NCI-H2029 treated with DMSO at 0.1 percent for 48 hours (cell line): ENCODE measurements around the gene DHRS2.
"Not testable (repeated sequence)": the region's sequence is repeated elsewhere in the genome, so short reads cannot be mapped to it uniquely, and the experiment has no call there.

Source experiments
- DNase-seq: peaks from one replicate; lab custom pipeline; 2025; lab: John Stamatoyannopoulos, UW

DHRS2 gene

DNA sequence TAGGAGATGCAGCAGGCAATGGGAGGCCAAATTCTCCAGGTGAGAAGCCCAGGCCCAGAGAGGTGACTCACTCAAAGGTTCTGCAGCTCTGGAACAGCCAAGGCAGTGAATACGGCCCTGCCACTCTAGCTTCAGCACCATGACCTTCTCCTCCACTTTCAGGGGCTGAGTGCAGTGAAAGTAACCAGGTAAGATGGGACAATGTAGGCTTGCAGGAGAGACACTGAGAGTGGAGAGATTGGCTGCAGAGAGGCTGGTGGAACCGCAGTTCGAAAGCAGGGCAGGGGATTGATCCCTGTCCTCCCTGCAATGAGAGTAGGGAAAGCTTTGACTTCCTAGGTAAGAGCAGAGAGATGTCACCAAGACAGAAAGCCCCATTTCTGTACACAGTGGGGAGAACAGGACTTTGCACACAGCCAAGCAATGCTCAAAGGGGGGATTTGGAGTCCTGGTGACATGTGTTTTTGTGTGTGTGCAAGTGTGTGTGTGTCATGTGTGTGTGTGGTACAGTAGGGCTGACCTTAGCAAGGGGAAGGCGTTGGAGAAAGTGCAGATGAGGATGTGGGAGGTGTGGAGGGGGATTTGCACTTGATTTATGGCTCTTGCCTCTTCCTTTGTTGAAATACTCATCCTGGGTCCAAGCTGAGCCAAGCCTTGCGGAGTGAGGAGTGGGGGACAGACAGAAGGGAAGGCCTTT, 12.7 kb downstream of the DHRS2 start:
- DNase-seq = no peak

DNA sequence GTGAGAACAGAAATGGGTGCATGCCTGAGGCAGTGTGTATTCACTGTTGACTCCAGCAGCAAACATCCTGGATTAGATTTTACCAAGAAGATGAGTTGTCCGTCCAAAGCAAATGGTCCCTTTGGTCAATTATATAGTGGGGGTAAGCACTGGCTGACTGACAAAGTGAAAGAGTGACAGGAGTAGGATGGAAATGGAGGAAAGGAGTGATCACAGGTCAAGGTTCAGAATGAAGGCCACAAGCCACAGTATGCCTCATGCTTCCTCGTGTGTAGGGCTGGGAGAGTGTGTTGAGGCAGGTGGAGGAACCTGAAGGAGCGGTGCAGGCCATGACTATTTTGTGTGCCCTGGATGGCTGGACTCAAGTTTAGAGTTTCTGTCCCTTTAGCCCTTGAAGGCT, 14.3 kb downstream of the DHRS2 start:
- DNase-seq = no peak

DNA sequence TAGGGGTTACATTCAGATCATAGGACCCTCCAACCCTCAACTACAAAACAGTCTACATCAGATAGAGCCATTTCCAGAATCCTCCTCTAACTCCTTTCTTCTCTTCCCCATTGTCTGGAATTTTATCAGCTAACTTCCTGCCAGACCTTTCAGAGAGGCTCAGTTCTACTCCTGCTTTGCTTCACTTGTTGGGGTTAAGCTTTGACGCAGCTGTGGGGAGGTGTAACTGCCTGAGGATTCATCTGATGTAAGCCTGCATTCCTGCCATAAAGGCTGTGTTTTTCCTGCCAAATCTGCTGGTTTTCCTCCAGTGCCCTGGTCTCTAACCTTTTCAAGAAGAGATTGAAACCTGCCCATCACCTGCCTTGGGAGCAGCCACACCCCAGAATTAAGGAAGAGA, 16.9 kb downstream of the DHRS2 start:
- DNase-seq = no peak

DNA sequence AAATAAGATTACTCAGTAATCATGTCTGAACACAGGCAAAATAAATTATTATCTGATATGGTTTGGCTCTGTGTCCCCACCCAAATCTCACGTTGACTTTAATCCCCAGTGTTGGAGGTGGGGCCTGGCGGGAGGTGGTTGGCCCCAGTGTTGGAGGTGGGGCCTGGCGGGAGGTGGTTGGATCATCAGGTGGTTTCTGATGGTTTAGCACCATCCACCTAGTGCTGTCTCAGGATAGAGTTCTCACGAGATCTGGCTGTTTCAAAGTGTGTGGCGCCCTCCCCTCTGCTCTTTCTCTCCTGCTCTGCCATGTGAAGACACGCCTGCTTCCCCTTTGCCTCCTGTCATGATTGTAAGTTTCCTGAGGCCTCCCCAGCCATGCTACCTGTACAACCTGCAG, 18.1 kb downstream of the DHRS2 start:
- DNase-seq = no peak

DNA sequence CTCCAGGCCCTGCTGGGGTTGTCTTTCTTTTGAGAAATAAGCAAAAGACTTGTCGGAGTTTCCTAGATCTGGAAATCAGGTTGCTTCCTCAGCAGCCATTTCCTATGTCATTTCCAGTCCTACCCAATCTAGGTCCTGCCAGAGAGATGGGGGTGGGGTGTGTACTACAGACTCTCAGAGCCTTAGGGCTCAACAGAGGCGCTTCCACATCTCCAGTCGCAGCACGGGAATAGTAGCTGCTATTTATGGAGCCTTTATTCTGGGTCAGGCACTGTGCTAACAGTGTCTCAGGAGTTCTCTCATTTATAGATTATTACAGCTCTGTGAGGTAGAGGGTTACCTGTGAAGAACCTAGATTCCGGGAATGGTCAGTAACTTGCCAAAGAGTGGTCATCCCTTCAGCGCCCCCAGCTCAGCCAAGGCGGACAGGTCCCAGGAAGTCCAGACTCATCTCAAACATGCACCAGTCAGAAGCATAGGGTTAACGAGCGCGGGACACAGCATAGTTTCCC, 21.9 kb downstream of the DHRS2 start:
- DNase-seq = no peak

DNA sequence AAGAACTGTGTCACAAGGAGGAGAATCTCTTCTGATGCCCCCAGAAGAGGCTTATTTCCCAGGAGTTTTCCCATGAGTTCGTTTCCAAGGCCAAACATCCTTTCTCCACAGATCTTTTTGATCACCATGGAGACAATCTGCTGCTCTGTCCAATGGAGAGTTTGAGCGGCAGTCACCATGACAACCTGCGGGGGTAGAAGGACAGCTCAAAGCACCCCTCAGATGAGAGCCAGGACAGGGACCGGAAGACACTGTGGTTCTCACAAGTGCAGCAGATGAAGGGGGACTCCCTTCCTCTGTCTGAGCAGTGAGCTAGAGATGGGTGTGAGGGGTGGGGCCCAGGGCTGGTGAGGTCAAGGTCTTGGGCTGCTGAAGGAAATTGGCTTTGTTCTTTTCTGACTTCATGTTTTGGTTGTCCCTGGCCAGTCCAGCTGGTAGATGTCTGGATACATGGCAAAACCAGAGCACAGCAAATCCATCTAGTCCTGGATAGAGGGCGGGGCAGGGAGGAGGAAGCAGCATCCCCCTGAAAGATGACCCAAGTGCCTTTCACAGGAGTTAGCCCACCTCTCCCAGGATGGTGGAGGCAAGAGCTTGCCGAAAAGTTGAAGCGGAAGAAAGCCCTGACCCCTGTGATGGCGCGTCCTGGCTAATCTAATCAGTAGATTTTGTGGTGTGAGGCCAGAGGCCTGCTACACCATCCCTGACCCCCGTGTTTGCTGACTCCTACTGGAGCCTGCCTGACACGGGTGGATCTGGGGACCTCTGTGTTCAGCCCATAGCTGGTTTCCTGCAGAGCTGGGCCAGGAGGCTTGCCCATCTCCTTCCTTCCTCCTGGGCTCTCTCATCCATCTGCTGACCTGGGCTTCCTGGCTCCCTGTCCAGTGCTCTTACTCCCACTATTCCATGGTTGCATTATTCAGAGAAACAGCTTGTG, 24.4 kb downstream of the DHRS2 start:
- no peak for DNase-seq

DNA sequence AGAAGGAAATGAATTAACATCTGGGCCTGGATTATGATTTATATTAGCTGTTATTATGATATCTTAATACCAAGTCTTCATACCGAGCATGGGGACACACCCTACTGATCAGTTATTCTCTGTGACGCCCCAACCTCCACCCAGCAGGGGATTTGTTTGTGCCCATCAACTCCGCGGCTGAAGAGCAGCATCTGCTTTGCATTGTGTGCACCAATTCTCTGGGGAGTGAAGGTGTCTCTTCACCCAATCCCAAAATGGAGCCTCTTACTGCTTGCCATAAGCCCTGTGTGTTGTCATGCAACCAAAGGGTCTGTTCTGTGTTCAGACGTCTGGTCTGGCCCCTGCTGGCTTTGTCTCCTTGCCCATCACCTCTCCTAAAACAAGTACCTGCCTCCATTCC, 25.4 kb downstream of the DHRS2 start:
- DNase-seq = no peak

DNA sequence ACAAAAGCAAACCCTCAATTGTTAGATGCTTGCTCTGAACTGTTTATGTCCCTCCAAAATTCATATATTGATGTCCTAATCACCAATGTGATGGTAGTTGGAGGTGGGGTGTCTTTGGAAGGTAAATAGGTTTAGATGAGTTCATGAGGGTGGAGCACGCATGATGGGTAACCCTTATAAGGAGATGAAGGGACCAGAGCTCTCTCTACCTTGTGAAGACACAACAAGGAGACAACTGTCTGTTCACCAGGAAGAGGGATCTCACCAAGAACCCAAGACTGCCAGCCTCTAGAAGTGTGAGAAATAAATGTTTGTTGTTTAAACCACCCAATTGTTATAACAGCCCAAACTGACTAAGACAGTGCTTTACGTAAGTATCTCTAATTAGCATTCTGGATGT, 27.0 kb downstream of the DHRS2 start:
- no peak for DNase-seq

DNA sequence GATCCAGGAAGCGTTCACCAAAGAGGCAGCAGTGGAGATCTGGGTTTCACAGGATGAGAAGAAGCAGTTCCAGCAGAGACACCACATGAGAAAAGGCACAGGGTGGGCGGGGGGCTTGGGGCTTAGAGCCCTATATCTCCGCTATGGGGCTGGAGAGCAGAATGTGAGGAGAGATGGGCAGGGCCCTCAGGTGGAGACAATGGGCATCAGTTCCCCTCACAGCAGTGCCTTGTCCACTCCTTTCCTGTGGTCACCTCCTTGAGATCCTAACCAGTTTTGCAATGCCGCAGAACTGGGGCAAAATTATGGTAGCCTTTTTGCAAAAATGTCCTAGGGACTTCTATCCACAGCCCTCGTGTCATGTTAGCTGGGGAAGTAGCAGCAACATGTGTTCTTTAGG, 27.5 kb downstream of the DHRS2 start:
- DNase-seq = no peak

DNA sequence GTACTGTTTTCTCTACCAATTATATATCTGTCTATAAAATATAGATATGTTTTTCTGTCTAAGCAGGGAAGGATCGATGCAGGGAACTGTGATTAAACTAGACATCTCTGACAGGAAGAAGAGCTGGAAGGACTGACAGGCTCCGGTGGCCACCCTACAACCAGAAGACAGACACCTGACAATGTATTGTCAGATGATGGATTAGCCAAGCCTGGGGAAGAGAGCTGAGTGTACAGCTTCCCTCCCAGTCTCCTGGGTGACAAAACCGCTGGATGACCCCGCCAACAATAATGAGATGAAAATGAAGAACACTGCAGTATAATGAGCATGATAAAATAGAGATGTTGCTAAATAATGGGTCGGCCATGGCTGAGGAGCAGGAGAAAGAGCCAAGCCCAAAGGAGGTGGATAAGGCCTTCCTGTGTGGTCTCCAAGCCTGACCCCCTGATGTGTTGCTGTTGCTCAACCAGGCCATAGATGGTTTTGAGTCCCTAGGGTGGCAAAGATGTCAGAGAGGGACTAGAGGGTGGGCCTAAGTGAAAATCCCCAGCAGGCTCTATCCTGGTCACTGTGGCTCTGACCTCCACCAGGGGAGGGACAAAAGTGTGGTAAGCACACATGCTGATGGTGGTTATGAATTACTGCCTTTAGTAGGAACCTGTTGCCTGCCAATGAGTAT, 28.2 kb downstream of the DHRS2 start:
- DNase-seq = no peak

DNA sequence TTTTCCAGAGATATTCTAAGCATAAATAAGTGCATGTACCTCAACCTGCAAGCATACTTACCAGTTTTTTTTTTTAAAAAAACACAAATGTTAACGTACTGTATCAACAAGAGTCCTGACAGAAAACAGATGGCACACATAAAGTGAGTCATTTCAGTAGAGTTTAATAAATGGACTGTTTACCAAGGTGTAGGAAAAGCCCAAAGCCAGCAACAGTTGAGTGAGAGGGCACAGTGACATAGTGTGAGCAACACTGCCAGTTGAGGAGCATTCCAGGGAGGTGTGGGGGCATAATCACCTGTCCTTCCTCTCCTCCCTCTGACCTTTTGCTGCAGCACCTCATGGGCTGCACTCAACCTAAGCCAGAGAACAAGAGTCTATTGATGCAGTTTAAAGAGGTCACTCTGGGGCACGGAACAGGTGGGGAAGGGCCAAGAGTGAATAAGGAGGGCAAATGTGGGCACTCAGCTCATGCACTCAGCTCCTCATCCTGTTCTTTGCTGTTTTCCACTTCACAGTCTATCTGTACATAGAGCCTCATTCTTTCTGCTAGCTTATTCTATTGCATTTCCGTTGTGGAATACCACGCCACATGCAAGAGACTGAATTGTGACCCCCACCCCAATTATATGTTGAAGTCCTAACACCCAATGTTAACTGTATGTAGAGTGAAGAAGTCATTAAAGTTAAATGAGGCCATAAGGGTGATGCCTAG, 29.3 kb downstream of the DHRS2 start:
- no peak for DNase-seq

DNA sequence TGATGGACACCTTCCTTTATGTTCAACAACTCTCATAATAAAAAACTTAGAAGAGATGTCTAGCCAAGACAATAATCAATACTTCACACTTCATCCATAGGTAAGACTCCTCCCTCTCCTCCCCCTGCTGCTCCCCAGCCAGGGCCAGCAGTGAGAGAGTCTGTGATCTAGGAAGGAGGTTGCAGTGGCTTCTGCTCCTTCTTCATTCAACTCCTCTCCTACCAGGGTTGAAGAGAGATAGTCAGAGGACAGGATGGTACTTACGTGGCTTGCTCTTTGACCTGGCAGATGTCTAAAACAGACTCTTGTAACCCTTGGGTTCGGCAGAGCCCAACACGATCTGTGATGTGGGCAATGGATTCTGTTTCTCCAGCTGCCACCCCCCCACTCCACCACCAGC, 31.0 kb downstream of the DHRS2 start:
- no peak for DNase-seq

DNA sequence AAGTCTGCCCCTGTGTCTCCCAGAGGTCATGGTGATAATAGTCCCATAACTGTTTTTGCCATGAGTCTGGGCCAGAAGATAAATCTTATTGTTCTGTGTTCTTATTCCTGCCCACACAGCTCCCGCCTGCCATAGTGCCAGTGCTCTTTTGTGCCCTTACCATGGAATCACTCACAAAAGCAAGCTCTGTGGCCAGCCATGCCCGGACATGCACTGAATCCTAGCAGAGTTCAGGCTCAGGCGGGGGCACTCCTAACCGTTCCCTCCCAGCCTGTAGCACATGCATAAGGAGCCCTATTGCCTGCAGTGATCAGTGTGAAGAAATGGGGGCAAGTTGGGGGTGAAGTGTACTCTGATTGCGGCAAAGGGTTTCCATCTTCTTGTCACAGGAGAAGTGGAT, 33.3 kb downstream of the DHRS2 start:
- no peak for DNase-seq

DNA sequence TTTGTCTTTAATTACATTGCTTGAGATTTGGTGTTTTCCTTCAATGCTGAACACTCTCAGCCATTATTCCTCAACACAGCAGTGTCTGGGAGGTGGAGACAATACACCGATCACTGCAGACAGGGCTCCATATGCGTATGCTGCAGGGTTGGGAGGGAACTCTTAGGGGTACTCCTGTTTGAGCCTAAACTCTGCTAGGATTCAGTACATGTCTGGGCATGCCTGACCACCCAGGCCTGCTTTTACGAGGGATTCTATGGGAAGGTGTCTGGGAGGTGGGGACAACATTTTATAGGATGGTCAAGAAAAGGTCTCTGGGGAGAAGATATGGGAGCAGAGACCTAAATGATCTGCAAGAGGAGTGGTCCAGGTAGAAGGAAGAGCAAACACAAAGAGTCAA, 34.3 kb downstream of the DHRS2 start:
- no peak for DNase-seq

DNA sequence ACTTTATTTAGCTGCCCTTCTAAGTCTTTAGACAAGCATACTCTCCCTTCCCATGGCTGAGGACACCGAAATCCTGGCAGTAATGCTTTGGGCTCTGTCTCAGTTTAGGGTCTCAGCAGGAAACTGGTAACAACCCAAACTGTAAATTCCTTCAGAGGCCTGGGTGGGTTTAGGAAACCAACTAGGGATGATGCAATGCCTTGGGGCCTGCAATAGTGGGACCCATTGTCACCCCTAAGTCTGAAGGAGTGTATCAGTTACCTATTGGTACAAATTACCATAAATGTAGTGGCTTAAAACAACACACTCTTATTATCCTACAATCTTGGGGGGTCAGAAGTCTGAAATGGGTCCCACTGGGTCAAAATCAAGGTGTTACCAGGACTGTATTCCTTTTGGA, 36.0 kb downstream of the DHRS2 start:
- DNase-seq = no peak

DNA sequence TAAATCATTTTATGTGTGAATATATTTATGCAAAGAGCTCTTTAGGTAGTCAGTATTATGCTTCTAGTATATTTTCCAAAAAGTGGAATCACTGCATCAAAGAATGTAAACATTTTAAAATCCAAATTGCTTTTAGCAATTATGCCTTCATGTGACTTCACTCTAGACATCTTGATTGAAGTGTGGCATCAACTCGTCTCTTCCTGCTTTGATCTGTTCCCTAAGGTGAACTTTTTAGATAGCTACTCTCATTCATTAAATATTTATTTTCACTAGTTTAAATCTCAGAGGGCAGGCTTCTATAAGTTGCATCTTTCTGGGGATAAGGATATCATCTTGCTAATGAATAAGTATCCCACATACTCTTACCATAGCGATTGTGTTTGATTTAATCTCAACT, 39.2 kb downstream of the DHRS2 start:
- no peak for DNase-seq

DNA sequence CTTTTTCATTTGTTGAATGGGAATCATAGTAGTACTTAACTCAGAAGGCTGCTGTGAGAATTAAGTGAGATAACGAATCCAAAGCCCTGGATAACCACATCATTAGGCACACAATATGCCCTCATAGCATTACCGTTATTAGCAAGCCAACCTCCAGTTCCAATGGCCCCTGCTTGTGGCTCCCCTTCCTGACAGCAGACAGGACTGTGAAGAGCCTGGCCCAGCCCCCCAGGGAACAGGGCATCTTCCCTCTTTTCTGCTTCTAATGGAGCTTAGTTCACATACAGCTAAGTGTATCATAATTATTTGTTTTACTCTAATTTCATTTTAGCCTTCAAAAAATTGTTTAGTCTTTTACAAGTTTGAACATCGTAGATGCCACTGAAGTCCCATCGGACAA, 39.7 kb downstream of the DHRS2 start:
- DNase-seq = no peak

DNA sequence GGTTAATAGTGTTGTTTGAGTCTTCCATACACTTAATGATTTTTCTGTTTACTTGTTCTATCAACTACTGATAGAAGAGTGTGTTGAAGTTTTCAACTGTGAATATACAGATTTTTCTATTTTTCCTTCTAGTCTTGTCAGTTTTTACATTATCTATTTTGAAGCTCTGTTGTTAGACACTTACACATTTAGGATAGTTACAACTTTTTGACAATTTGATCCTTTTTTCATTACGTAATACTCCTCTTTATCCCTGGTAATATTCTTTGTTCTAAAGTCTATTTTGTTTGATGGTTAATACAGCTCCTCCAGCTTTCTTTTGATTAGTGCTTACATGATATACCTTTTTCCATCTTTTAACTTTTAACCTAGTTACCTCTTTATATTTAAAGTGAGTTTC, 45.2 kb downstream of the DHRS2 start:
- no peak for DNase-seq

DNA sequence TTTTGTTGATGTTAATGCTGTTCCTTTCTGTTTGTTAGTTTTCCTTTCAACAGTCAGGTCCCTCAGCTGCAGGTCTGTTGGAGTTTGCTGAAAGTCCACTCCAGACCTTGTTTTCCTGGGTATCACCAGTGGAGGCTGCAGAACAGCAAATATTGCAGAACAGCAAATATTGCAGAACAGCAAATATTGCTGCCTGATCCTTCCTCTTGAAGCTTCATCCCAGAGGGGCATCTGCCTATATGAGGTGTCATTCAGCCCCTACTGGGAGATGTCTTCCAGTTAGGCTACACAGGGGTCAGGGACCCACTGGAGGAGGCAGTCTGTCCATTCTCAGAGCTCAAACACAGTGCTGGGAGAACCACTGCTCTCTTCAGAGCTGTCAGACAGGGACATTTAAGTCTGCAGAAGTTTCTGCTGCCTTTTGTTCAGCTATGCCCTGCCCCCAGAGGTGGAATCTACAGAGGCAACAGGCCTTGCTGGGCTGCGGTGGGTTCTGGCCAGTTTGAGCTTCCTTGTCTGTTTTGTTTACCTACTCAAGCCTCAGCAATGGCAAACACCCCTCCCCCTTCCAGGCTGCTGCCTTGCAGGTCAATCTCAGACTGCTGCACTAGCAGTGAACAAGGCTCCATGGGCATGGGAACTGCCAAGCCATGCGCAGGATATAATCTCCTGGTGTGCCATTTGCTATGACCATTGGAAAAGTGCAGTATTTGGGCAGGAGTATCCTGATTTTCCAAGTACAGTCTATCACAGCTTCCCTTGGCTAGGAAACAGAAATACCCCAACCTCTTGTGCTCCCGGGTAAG, 53.7 kb downstream of the DHRS2 start:
- DNase-seq = not testable (repeated sequence)

DNA sequence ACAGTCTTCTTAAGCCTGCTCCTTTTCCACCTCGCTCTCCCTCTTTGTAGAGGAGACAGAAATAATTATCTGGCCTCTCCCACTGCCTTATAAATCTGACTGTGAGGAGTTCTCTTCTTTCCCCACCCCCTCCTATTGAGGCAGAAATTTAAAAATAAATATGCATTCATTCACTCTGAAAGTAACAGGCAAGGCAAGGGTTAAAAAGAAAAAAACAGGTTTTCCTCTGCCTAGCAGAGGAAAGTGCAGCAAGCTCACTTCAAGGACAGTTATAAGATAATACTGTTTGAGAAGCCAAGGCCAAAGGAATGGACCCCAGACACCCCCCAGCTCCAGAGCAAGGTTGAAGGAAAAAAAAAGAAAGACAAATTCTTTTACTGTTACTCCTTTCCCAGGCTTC, 56.3 kb downstream of the DHRS2 start:
- no peak for DNase-seq

DNA sequence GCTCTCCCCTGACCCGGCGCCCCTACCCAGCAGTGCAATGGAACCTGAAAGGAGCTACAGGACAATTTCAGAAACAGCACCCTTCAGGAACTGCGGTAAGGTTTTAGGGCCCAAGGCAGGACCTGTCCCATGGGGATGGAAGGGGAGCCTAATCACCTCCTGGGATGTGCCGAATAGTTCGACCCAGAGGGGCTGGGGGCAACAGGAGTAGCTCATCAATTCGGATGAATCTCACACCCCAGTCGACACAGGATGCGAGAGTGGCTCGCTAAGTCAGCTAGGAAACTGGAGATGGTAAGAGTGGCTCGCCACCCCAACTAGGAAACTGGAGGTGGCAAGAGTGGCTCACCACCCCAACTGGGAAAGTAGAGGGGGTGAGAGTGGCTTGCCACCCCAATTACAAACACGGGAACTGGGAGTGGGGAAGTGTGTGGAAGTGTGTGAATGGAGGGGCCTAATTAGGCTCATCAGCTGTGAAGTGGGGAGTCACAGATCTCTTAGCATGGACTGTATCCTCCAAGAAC, 57.1 kb downstream of the DHRS2 start:
- no peak for DNase-seq
